ENCODE measurements around the gene APH1B. TPM values are rescaled to one million over a fixed set of nuclear protein-coding genes. Genes with fewer than 3 reads are reported as not detected.
A peak's percentile ranks its signal among the peaks of the same experiment; 100 is the strongest.

The APH1B gene
- polyA plus RNA-seq, 1 donor, result 17.6 TPM

- Histone ChIP-seq H3K36me3 (ENCODE audit: control insufficient read depth, insufficient read depth, low read length) (no peaks in the 10 kb centered on the region), H3K27ac (ENCODE audit: low read length) (no peak overlapping the region), H3K4me1 (ENCODE audit: control insufficient read depth, insufficient read depth, low read length) (peaks cover 8% of the 10 kb centered on the region), H3K4me3 (ENCODE audit: low read length) (no peak overlapping the region), H3K27me3 (ENCODE audit: control insufficient read depth, insufficient read depth, low read length) (no peaks in the 10 kb centered on the region), H3K9me3 (ENCODE audit: control insufficient read depth, low read depth, low read length) (no peaks in the 10 kb centered on the region)
- no CpG with 5 or more reads among the region's 6 CpGs for WGBS (ENCODE audit: insufficient coverage, low lambda C conversion rate)
- no peak for DNase-seq
Observed at GRCh38 chr15:63349156-63349555, 71.8 kb downstream of the APH1B start.

GRCh38 chr15:63349621-63350020 lies 72.2 kb downstream of the APH1B start:
- Histone ChIP-seq H3K36me3 (ENCODE audit: control insufficient read depth, insufficient read depth, low read length) (no peaks in the 10 kb centered on the region), H3K4me3 (ENCODE audit: low read length) (no peak overlapping the region), H3K27me3 (ENCODE audit: control insufficient read depth, insufficient read depth, low read length) (no peaks in the 10 kb centered on the region), H3K4me1 (ENCODE audit: control insufficient read depth, insufficient read depth, low read length) (peaks cover 13% of the 10 kb centered on the region), H3K27ac (ENCODE audit: low read length) (no peak overlapping the region), H3K9me3 (ENCODE audit: control insufficient read depth, low read depth, low read length) (no peaks in the 10 kb centered on the region)
- no CpG with 5 or more reads among the region's 5 CpGs for WGBS (ENCODE audit: insufficient coverage, low lambda C conversion rate)
- DNase-seq, result no peak

- Histone ChIP-seq H3K9me3 (ENCODE audit: control insufficient read depth, low read depth, low read length) (no peaks in the 10 kb centered on the region), H3K27ac (ENCODE audit: low read length) (no peak overlapping the region), H3K4me3 (ENCODE audit: low read length) (no peak overlapping the region), H3K4me1 (ENCODE audit: control insufficient read depth, insufficient read depth, low read length) (peaks cover 19% of the 10 kb centered on the region), H3K27me3 (ENCODE audit: control insufficient read depth, insufficient read depth, low read length) (no peaks in the 10 kb centered on the region), H3K36me3 (ENCODE audit: control insufficient read depth, insufficient read depth, low read length) (no peaks in the 10 kb centered on the region)
- DNase-seq, result no peak
- 85% methylated on average over 2 of the region's 5 CpGs for WGBS (ENCODE audit: insufficient coverage, low lambda C conversion rate)
Observed at GRCh38 chr15:63350178-63350621, 72.8 kb downstream of the APH1B start.

GRCh38 chr15:63351170-63351569 lies 73.8 kb downstream of the APH1B start:
- Histone ChIP-seq H3K4me3 (ENCODE audit: low read length) (no peak overlapping the region), H3K4me1 (ENCODE audit: control insufficient read depth, insufficient read depth, low read length) (peaks cover 23% of the 10 kb centered on the region), H3K9me3 (ENCODE audit: control insufficient read depth, low read depth, low read length) (no peaks in the 10 kb centered on the region), H3K27me3 (ENCODE audit: control insufficient read depth, insufficient read depth, low read length) (no peaks in the 10 kb centered on the region), H3K27ac (ENCODE audit: low read length) (no peak overlapping the region), H3K36me3 (ENCODE audit: control insufficient read depth, insufficient read depth, low read length) (no peaks in the 10 kb centered on the region)
- WGBS (ENCODE audit: insufficient coverage, low lambda C conversion rate), result no CpG with 5 or more reads among the region's 4 CpGs
- no peak for DNase-seq

GRCh38 chr15:63352808-63353207 lies 75.4 kb downstream of the APH1B start:
- WGBS (ENCODE audit: insufficient coverage, low lambda C conversion rate), result 84% methylated on average over 2 of the region's 4 CpGs
- DNase-seq, result no peak
- H3K36me3 ChIP-seq (ENCODE audit: control insufficient read depth, insufficient read depth, low read length), result no peaks in the 10 kb centered on the region
- peaks cover 35% of the 10 kb centered on the region for H3K4me1 ChIP-seq (ENCODE audit: control insufficient read depth, insufficient read depth, low read length)
- H3K9me3 ChIP-seq (ENCODE audit: control insufficient read depth, low read depth, low read length), result no peaks in the 10 kb centered on the region
- no peaks in the 10 kb centered on the region for H3K27me3 ChIP-seq (ENCODE audit: control insufficient read depth, insufficient read depth, low read length)
- no peak overlapping the region for H3K27ac ChIP-seq (ENCODE audit: low read length)
- no peak overlapping the region for H3K4me3 ChIP-seq (ENCODE audit: low read length)

GRCh38 chr15:63353261-63353660 lies 75.9 kb downstream of the APH1B start:
- Histone ChIP-seq H3K4me3 (ENCODE audit: low read length) (no peak overlapping the region), H3K9me3 (ENCODE audit: control insufficient read depth, low read depth, low read length) (no peaks in the 10 kb centered on the region), H3K36me3 (ENCODE audit: control insufficient read depth, insufficient read depth, low read length) (no peaks in the 10 kb centered on the region), H3K27me3 (ENCODE audit: control insufficient read depth, insufficient read depth, low read length) (no peaks in the 10 kb centered on the region), H3K4me1 (ENCODE audit: control insufficient read depth, insufficient read depth, low read length) (peaks cover 36% of the 10 kb centered on the region), H3K27ac (ENCODE audit: low read length) (no peak overlapping the region)
- no peak for DNase-seq
- WGBS (ENCODE audit: insufficient coverage, low lambda C conversion rate), result 92% methylated on average over 2 of the region's 8 CpGs

- Histone ChIP-seq H3K27me3 (ENCODE audit: control insufficient read depth, insufficient read depth, low read length) (no peaks in the 10 kb centered on the region), H3K4me1 (ENCODE audit: control insufficient read depth, insufficient read depth, low read length) (peaks cover 42% of the 10 kb centered on the region), H3K9me3 (ENCODE audit: control insufficient read depth, low read depth, low read length) (no peaks in the 10 kb centered on the region), H3K27ac (ENCODE audit: low read length) (peak overlapping the region; percentile 64), H3K36me3 (ENCODE audit: control insufficient read depth, insufficient read depth, low read length) (no peaks in the 10 kb centered on the region), H3K4me3 (ENCODE audit: low read length) (no peak overlapping the region)
- peak; percentile 29 to 68 for DNase-seq
- no CpG with 5 or more reads among the region's 5 CpGs for WGBS (ENCODE audit: insufficient coverage, low lambda C conversion rate)
Observed at GRCh38 chr15:63353887-63354286, 76.5 kb downstream of the APH1B start.

GRCh38 chr15:63354821-63355650 lies 77.6 kb downstream of the APH1B start:
- no peaks in the 10 kb centered on the region for H3K27me3 ChIP-seq (ENCODE audit: control insufficient read depth, insufficient read depth, low read length)
- DNase-seq, result peak; percentile 20 to 64
- no CpG with 5 or more reads among the region's 22 CpGs for WGBS (ENCODE audit: insufficient coverage, low lambda C conversion rate)
- no peak overlapping the region for H3K4me3 ChIP-seq (ENCODE audit: low read length)
- no peaks in the 10 kb centered on the region for H3K36me3 ChIP-seq (ENCODE audit: control insufficient read depth, insufficient read depth, low read length)
- peak overlapping the region; percentile 64 for H3K27ac ChIP-seq (ENCODE audit: low read length)
- no peaks in the 10 kb centered on the region for H3K9me3 ChIP-seq (ENCODE audit: control insufficient read depth, low read depth, low read length)
- peaks cover 43% of the 10 kb centered on the region for H3K4me1 ChIP-seq (ENCODE audit: control insufficient read depth, insufficient read depth, low read length)

GRCh38 chr15:63357061-63357460 lies 79.7 kb downstream of the APH1B start:
- no peaks in the 10 kb centered on the region for H3K36me3 ChIP-seq (ENCODE audit: control insufficient read depth, insufficient read depth, low read length)
- peak overlapping the region; percentile 46 for H3K27ac ChIP-seq (ENCODE audit: low read length)
- H3K27me3 ChIP-seq (ENCODE audit: control insufficient read depth, insufficient read depth, low read length), result no peaks in the 10 kb centered on the region
- DNase-seq, result no peak
- peaks cover 43% of the 10 kb centered on the region for H3K4me1 ChIP-seq (ENCODE audit: control insufficient read depth, insufficient read depth, low read length)
- WGBS (ENCODE audit: insufficient coverage, low lambda C conversion rate), result 100% methylated on average over 1 of the region's 4 CpGs
- H3K9me3 ChIP-seq (ENCODE audit: control insufficient read depth, low read depth, low read length), result no peaks in the 10 kb centered on the region
- H3K4me3 ChIP-seq (ENCODE audit: low read length), result no peak overlapping the region

GRCh38 chr15:63357731-63358130 lies 80.3 kb downstream of the APH1B start:
- no CpG with 5 or more reads among the region's 3 CpGs for WGBS (ENCODE audit: insufficient coverage, low lambda C conversion rate)
- peak overlapping the region; percentile 46 for H3K27ac ChIP-seq (ENCODE audit: low read length)
- no peaks in the 10 kb centered on the region for H3K36me3 ChIP-seq (ENCODE audit: control insufficient read depth, insufficient read depth, low read length)
- H3K4me1 ChIP-seq (ENCODE audit: control insufficient read depth, insufficient read depth, low read length), result peaks cover 43% of the 10 kb centered on the region
- peak in 1 of 2 donors; percentile 61 for DNase-seq
- no peaks in the 10 kb centered on the region for H3K9me3 ChIP-seq (ENCODE audit: control insufficient read depth, low read depth, low read length)
- no peak overlapping the region for H3K4me3 ChIP-seq (ENCODE audit: low read length)
- H3K27me3 ChIP-seq (ENCODE audit: control insufficient read depth, insufficient read depth, low read length), result no peaks in the 10 kb centered on the region
